ENCODE data around the gene LDLRAP1.

- TF ChIP-seq CTCF (conservative IDR thresholded peaks at IDR 0.05; ENCODE audit: low read length) (no peak), EZH2phosphoT487 (IDR thresholded peaks at IDR 0.05; ENCODE audit: borderline replicate concordance) (no peak)
These were observed 37.6 kb upstream of the LDLRAP1 start for GRCh38 chr1:25505656-25506385.
